Upper lobe of left lung (tissue), 6 donors: ENCODE data around the gene DUSP16. TPM values are rescaled to one million over a fixed set of nuclear protein-coding genes. Genes with fewer than 3 reads are reported as not detected.

Source experiments
- ATAC-seq, 2 donors: fragments of 200-7000 bp; cut with Tn5 transposase; one replicate each; pipeline ENCODE4 v1.9.1; 2022; ENCODE audit warnings: mild to moderate bottlenecking in 2 of 2, moderate library complexity in 2 of 2; ENCODE audit not compliant: low FRiP score in 2 of 2
- DNase-seq, 2 donors: peaks; one replicate each; pipeline ENCODE4 v3.0.0-alpha.2; 2019 to 2020
- H3K27ac ChIP-seq, 4 donors: fragments of 200-600 bp; sonication (generic); one replicate each; pipeline ENCODE4 v1.5.1; 2016 to 2019
- H3K27me3 ChIP-seq, 4 donors: fragments of 200-600 bp; sonication (generic); one replicate each; pipeline ENCODE4 v1.5.1; 2017 to 2019
- H3K36me3 ChIP-seq, 4 donors: fragments of 200-600 bp; sonication (generic); one replicate each; pipeline ENCODE4 v1.5.1; 2016 to 2019
- H3K4me1 ChIP-seq, 4 donors: fragments of 200-600 bp; sonication (generic); one replicate each; pipeline ENCODE4 v1.5.1; 2018 to 2019
- H3K4me3 ChIP-seq, 4 donors: fragments of 200-600 bp; sonication (generic); one replicate each; pipeline ENCODE4 v1.5.1; 2017 to 2019; ENCODE audit warnings: mild to moderate bottlenecking in 2 of 4, moderate library complexity in 1 of 4
- H3K9me3 ChIP-seq, 4 donors: fragments of 200-600 bp; sonication (generic); one replicate each; pipeline ENCODE4 v1.5.1; 2018 to 2019
- EP300 ChIP-seq, 4 donors: sonication (generic); formaldehyde crosslinking; IDR thresholded peaks; one replicate each; pipeline ENCODE4 v1.5.1; 2017; ENCODE audit warnings: antibody characterized with exemption in 4 of 4, control low read depth in 2 of 4
- POLR2A ChIP-seq, 4 donors: fragments of 450-650 bp; IDR thresholded peaks; one replicate each; pipeline ENCODE4 v1.5.1; 2016 to 2017; ENCODE audit warnings: antibody characterized with exemption in 4 of 4, mild to moderate bottlenecking in 2 of 4
- POLR2AphosphoS5 ChIP-seq, 2 donors: sonication (generic); formaldehyde crosslinking; IDR thresholded peaks; one replicate each; pipeline ENCODE4 v1.5.1; 2017; ENCODE audit warnings: antibody characterized with exemption in 2 of 2
- WGBS, 2 donors: methylation state at CpG; one replicate each; pipeline ENCODE4 v1.1.5; 2017 to 2018; 5-methylcytosine and 5-hydroxymethylcytosine counted together
- total RNA-seq, 6 donors: library from RNA; depleted of rRNA in 4 of 6; stranded (reverse); fragments of >200 nt in 4 of 6; gene quantifications; one replicate each; pipeline versions ENCODE4 v1.1.0 to v1.2.1, GENCODE V29; 2016 to 2021
- TF ChIP-seq, protein P1 (sequence below), 6 experiments: fragments of 450-650 bp in 4 of 6; fragments of 200-600 bp in 2 of 6; sonication (generic) in 2 of 6; IDR thresholded peaks; one replicate each; pipeline ENCODE4 v1.5.1; 2016 to 2019; ENCODE audit warnings: antibody characterized with exemption in 6 of 6
- donor health status: DM: no; HTN: no; CAD: no; lungs with moderate emphysema.
- donor health status: DM: no; HTN: yes; CAD: no; lungs with severe emphysema.

Gene DUSP16
- total RNA-seq, 6 donors from 2014 or later, result 23.7 to 51.6 (median 41.7) TPM

GRCh38 chr12:12488823-12489550, 73.7 kb downstream of the DUSP16 start:
- WGBS, 2 donors, result 92 to 97% methylated on average over 8 of the region's 8 CpGs
- peaks cover 0 to 17% (median 8%) of the 10 kb centered on the region in 4 donors for H3K4me1 ChIP-seq
- no peak overlapping the region for H3K27ac ChIP-seq
- H3K4me3 ChIP-seq, result no peak overlapping the region
- TF ChIP-seq EP300 (IDR thresholded peaks at IDR 0.05), result no peak
- H3K36me3 ChIP-seq, result peaks cover 4 to 28% (median 14%) of the 10 kb centered on the region in 4 donors
- no peak for ATAC-seq
- no peaks in the 10 kb centered on the region for H3K9me3 ChIP-seq
- DNase-seq, result no peak
- no peaks in the 10 kb centered on the region for H3K27me3 ChIP-seq

- H3K4me1 ChIP-seq, result peaks cover 0 to 14% (median 8%) of the 10 kb centered on the region in 4 donors
- ATAC-seq (no peak), DNase-seq (no peak)
- TF ChIP-seq POLR2AphosphoS5 (IDR thresholded peaks at IDR 0.05) (no peak), POLR2A (IDR thresholded peaks at IDR 0.05) (no peak), EP300 (IDR thresholded peaks at IDR 0.05) (no peak)
- TF ChIP-seq, protein P1, sequence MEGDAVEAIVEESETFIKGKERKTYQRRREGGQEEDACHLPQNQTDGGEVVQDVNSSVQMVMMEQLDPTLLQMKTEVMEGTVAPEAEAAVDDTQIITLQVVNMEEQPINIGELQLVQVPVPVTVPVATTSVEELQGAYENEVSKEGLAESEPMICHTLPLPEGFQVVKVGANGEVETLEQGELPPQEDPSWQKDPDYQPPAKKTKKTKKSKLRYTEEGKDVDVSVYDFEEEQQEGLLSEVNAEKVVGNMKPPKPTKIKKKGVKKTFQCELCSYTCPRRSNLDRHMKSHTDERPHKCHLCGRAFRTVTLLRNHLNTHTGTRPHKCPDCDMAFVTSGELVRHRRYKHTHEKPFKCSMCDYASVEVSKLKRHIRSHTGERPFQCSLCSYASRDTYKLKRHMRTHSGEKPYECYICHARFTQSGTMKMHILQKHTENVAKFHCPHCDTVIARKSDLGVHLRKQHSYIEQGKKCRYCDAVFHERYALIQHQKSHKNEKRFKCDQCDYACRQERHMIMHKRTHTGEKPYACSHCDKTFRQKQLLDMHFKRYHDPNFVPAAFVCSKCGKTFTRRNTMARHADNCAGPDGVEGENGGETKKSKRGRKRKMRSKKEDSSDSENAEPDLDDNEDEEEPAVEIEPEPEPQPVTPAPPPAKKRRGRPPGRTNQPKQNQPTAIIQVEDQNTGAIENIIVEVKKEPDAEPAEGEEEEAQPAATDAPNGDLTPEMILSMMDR (IDR thresholded peaks at IDR 0.05), result no peak
- WGBS, 2 donors, result 94 to 98% methylated on average over 4 of the region's 4 CpGs
- H3K9me3 ChIP-seq, result no peaks in the 10 kb centered on the region
- no peak overlapping the region for H3K4me3 ChIP-seq
- peaks cover 4 to 28% (median 14%) of the 10 kb centered on the region in 4 donors for H3K36me3 ChIP-seq
- no peak overlapping the region for H3K27ac ChIP-seq
- H3K27me3 ChIP-seq, result no peaks in the 10 kb centered on the region
Observed at GRCh38 chr12:12488296-12488695, 74.4 kb downstream of the DUSP16 start.

GRCh38 chr12:12487490-12487889, 75.2 kb downstream of the DUSP16 start:
- no peak for ATAC-seq
- 96 to 97% methylated on average over 6 of the region's 6 CpGs for WGBS, 2 donors
- no peak for TF ChIP-seq POLR2A (IDR thresholded peaks at IDR 0.05)
- TF ChIP-seq, protein P1 (IDR thresholded peaks at IDR 0.05), result no peak
- TF ChIP-seq EP300 (IDR thresholded peaks at IDR 0.05), result no peak
- TF ChIP-seq POLR2AphosphoS5 (IDR thresholded peaks at IDR 0.05), result no peak

GRCh38 chr12:12486661-12487240, 75.9 kb downstream of the DUSP16 start:
- DNase-seq (no peak), ATAC-seq (no peak)
- H3K27ac ChIP-seq, result no peak overlapping the region
- no peak overlapping the region for H3K4me3 ChIP-seq
- no peaks in the 10 kb centered on the region for H3K27me3 ChIP-seq
- no peaks in the 10 kb centered on the region for H3K9me3 ChIP-seq
- 84 to 93% methylated on average over 6 of the region's 6 CpGs for WGBS, 2 donors
- TF ChIP-seq POLR2AphosphoS5 (IDR thresholded peaks at IDR 0.05), result no peak
- H3K36me3 ChIP-seq, result peaks cover 4 to 39% (median 14%) of the 10 kb centered on the region in 4 donors
- H3K4me1 ChIP-seq, result peaks cover 0 to 6% (median 0%) of the 10 kb centered on the region in 4 donors

More at GRCh38 chr12:12487490-12487889, 75.2 kb downstream of the DUSP16 start:
- Histone ChIP-seq H3K27ac (no peak overlapping the region), H3K9me3 (no peaks in the 10 kb centered on the region), H3K4me3 (no peak overlapping the region), H3K36me3 (peaks cover 4 to 35% (median 14%) of the 10 kb centered on the region in 4 donors), H3K4me1 (peaks cover 0 to 8% (median 5%) of the 10 kb centered on the region in 4 donors), H3K27me3 (no peaks in the 10 kb centered on the region)
- no peak for DNase-seq

DNA sequence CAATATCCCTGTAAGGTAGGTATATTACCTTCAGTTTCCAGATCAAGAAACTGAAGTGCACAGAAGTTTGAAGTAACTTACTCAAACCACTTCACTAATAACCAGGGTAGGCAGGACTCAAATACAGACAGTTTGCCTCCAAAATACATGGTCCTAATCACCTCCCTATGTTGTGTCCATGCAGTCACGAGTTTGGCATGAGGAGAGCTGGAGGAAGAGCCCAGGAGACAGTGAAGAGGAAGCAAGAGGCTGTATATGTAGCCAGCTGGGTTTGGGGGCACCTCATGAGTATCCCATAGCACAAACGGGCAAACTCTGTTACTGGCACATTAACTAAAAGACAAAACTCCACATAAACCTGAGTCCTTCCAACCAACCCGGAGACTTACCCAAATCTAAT, 79.2 kb downstream of the DUSP16 start:
- Histone ChIP-seq H3K4me3 (no peak overlapping the region), H3K27me3 (no peaks in the 10 kb centered on the region), H3K4me1 (peaks cover 0 to 7% (median 0%) of the 10 kb centered on the region in 4 donors), H3K36me3 (peaks cover 10 to 53% (median 19%) of the 10 kb centered on the region in 4 donors), H3K9me3 (no peaks in the 10 kb centered on the region), H3K27ac (peak overlapping the region in 3 of 4 donors; percentile 12 to 61 (median 40))
- 78 to 81% methylated on average over 3 of the region's 3 CpGs for WGBS, 2 donors
- TF ChIP-seq EP300 (IDR thresholded peaks at IDR 0.05) (no peak), POLR2AphosphoS5 (IDR thresholded peaks at IDR 0.05) (no peak), POLR2A (IDR thresholded peaks at IDR 0.05) (no peak)
- TF ChIP-seq, protein P1 (IDR thresholded peaks at IDR 0.05), result no peak
- no peak for DNase-seq
- ATAC-seq, result no peak
